Mammary epithelial cell (primary cell): ENCODE data around the gene HBG2.

Experiments
- EZH2 ChIP-seq: IDR thresholded peaks from 2 replicates; pipeline ENCODE4 v1.6.1; 2012; ENCODE audit warnings: low read length, inconsistent platforms, borderline replicate concordance
- TF ChIP-seq, protein P1 (sequence below), 2 donors: IDR thresholded peaks in 1 of 2; conservative IDR thresholded peaks in 1 of 2; 2 replicates each; pipeline ENCODE4 v1.5.1; 2011 to 2012; ENCODE audit warnings: inconsistent platforms in 2 of 2, low read length in 2 of 2, mild to moderate bottlenecking in 2 of 2, control low read depth in 1 of 2, low read depth in 1 of 2; ENCODE audit not compliant: insufficient read depth in 1 of 2; ENCODE audit errors: extremely low read depth in 1 of 2

DNA sequence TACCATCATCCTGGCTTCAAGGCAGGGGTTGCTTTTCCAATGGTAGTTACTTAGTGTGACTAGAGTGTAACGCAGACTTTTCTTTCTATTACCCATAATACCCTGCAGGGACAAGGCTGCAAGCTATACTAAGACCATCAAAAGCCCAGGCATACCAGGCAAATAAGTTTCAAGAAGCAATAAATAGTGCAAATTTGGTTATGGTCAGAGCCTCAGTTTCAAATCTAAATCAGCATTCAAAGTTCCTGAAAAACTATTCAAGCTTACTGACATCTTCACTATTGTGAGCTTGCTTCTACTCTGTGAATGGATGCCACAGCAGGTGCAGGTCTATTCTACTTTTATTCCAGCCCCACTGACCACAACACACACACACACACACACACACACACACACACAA, 25.2 kb downstream of the HBG2 start:
- TF ChIP-seq EZH2 = no peak
- TF ChIP-seq, protein P1, sequence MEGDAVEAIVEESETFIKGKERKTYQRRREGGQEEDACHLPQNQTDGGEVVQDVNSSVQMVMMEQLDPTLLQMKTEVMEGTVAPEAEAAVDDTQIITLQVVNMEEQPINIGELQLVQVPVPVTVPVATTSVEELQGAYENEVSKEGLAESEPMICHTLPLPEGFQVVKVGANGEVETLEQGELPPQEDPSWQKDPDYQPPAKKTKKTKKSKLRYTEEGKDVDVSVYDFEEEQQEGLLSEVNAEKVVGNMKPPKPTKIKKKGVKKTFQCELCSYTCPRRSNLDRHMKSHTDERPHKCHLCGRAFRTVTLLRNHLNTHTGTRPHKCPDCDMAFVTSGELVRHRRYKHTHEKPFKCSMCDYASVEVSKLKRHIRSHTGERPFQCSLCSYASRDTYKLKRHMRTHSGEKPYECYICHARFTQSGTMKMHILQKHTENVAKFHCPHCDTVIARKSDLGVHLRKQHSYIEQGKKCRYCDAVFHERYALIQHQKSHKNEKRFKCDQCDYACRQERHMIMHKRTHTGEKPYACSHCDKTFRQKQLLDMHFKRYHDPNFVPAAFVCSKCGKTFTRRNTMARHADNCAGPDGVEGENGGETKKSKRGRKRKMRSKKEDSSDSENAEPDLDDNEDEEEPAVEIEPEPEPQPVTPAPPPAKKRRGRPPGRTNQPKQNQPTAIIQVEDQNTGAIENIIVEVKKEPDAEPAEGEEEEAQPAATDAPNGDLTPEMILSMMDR (conservative IDR thresholded peaks at IDR 0.05 in 1 of 2, IDR thresholded peaks at IDR 0.05 in 1 of 2; ENCODE audit: extremely low read depth in 1 of 2, insufficient read depth in 1 of 2, low read depth in 1 of 2, low read length in 2 of 2) = no peak
